GM23338 (cell line): ENCODE results near the gene TSC22D3. TPM values are rescaled to one million over a fixed set of nuclear protein-coding genes. Genes with fewer than 3 reads are reported as not detected.

ENCODE experiments used
- ATAC-seq: fragments of 200-7000 bp; cut with Tn5 transposase; 3 replicates; pipeline ENCODE4 v1.9.1; 2020
- DNase-seq: peaks from one replicate; pipeline ENCODE4 v3.0.0-alpha.2; 2015; ENCODE audit warnings: low spot score
- H2AFZ ChIP-seq: fragments of 200-600 bp; sonication (generic); 2 replicates; pipeline ENCODE4 v1.8.0; 2016; ENCODE audit warnings: antibody characterized with exemption, mild to moderate bottlenecking, moderate library complexity
- H3F3A ChIP-seq: fragments of 200-600 bp; sonication (generic); replicated peaks from 2 replicates; pipeline ENCODE4 v1.8.0; 2017; ENCODE audit warnings: antibody characterized with exemption, mixed run types, low read depth
- H3K27ac ChIP-seq: fragments of 200-600 bp; sonication (generic); 2 replicates; pipeline ENCODE4 v1.6.1; 2016; ENCODE audit warnings: low read depth
- H3K27me3 ChIP-seq: fragments of 200-600 bp; sonication (generic); 2 replicates; pipeline ENCODE4 v1.8.0; 2016; ENCODE audit warnings: mild to moderate bottlenecking, mixed run types, moderate library complexity; ENCODE audit not compliant: insufficient read depth
- H3K36me3 ChIP-seq: fragments of 200-600 bp; sonication (generic); 2 replicates; pipeline ENCODE4 v1.8.0; 2016; ENCODE audit warnings: mild to moderate bottlenecking; ENCODE audit not compliant: insufficient read depth
- H3K4me1 ChIP-seq: fragments of 200-600 bp; sonication (generic); 2 replicates; pipeline ENCODE4 v1.8.0; 2016; ENCODE audit warnings: mild to moderate bottlenecking, moderate library complexity; ENCODE audit not compliant: insufficient read depth
- H3K4me2 ChIP-seq: fragments of 200-600 bp; sonication (generic); 2 replicates; pipeline ENCODE4 v1.7.1; 2017; ENCODE audit warnings: mixed run types
- H3K4me3 ChIP-seq: fragments of 200-600 bp; sonication (generic); 2 replicates; pipeline ENCODE4 v1.6.1; 2016; ENCODE audit warnings: mixed run types
- H3K79me2 ChIP-seq: fragments of 200-600 bp; sonication (generic); replicated peaks from 2 replicates; pipeline ENCODE4 v1.8.0; 2017; ENCODE audit warnings: mild to moderate bottlenecking; ENCODE audit not compliant: insufficient read depth
- H3K9me2 ChIP-seq: fragments of 200-600 bp; sonication (generic); 2 replicates; pipeline ENCODE4 v1.8.0; 2017; ENCODE audit not compliant: insufficient read depth
- H4K20me1 ChIP-seq: fragments of 200-600 bp; sonication (generic); replicated peaks from 2 replicates; pipeline ENCODE4 v1.8.0; 2017; ENCODE audit warnings: mild to moderate bottlenecking; ENCODE audit not compliant: insufficient read depth
- H3K27ac Mint-ChIP-seq: 2 replicates; pipeline ENCODE4 v1.8.0; 2020; ENCODE audit warnings: inconsistent platforms, mild to moderate bottlenecking, moderate library complexity, mixed read lengths
- H3K27me3 Mint-ChIP-seq: 3 replicates; pipeline ENCODE4 v1.8.0; 2022; ENCODE audit warnings: low read depth, mild to moderate bottlenecking, moderate library complexity, mixed read lengths, inconsistent platforms; ENCODE audit not compliant: insufficient read depth, poor library complexity
- H3K36me3 Mint-ChIP-seq: 3 replicates; pipeline ENCODE4 v1.8.0; 2021; ENCODE audit warnings: low read depth, mild to moderate bottlenecking, inconsistent platforms, moderate library complexity, mixed read lengths
- H3K4me1 Mint-ChIP-seq: 3 replicates; pipeline ENCODE4 v1.8.0; 2020; ENCODE audit warnings: mild to moderate bottlenecking, inconsistent platforms, mixed read lengths
- H3K4me3 Mint-ChIP-seq: 3 replicates; pipeline ENCODE4 v1.8.0; 2021; ENCODE audit warnings: moderate library complexity, mild to moderate bottlenecking, inconsistent platforms, mixed read lengths
- H3K9me3 Mint-ChIP-seq: 3 replicates; pipeline ENCODE4 v1.8.0; 2020; ENCODE audit warnings: moderate library complexity, mild to moderate bottlenecking, inconsistent platforms, mixed read lengths
- CREB1 ChIP-seq: fragments of 250-450 bp; sonication (Bioruptor Pico); IDR thresholded peaks from 2 replicates; pipeline ENCODE4 v1.5.0; 2020; ENCODE audit warnings: low read depth, mild to moderate bottlenecking, moderate library complexity
- EZH2 ChIP-seq: fragments of 200-600 bp; sonication (generic); IDR thresholded peaks from one replicate; pipeline ENCODE4 v1.8.0; 2017; ENCODE audit warnings: antibody characterized with exemption, mild to moderate bottlenecking, low read depth; ENCODE audit not compliant: unreplicated experiment
- JUNB ChIP-seq: IDR thresholded peaks from one replicate; pipeline ENCODE4 v1.6.1; 2016; ENCODE audit warnings: antibody characterized with exemption; ENCODE audit not compliant: unreplicated experiment
- POLR2AphosphoS5 ChIP-seq: IDR thresholded peaks from 2 replicates; pipeline ENCODE4 v1.6.1; 2016; ENCODE audit warnings: antibody characterized with exemption, low read depth
- ZNF331 ChIP-seq: fragments of 250-450 bp; sonication (Bioruptor Pico); IDR thresholded peaks from 2 replicates; pipeline ENCODE4 v1.5.0; 2020; ENCODE audit warnings: low read depth, mild to moderate bottlenecking, moderate library complexity
- polyA plus RNA-seq: library from polyadenylated mRNA; unstranded; fragments of >200 nt; fragmentation: Nextera tagmentation; extraction: Ambion mirVana; gene quantifications from 2 replicates; pipeline ENCODE4 v1.2.1, GENCODE V29; 2016
- total RNA-seq: library from RNA; depleted of rRNA; stranded (reverse); fragments of >200 nt; shearing (Covaris generic); gene quantifications from 2 replicates; pipeline ENCODE4 v1.2.3, GENCODE V29; 2014
- TF ChIP-seq, protein P1 (sequence below), 2 experiments: fragments of 200-600 bp in 1 of 2; sonication (generic) in 1 of 2; conservative IDR thresholded peaks; 2 replicates each; pipeline versions ENCODE4 v1.5.1 to v1.6.1; 2016 to 2017; ENCODE audit warnings: antibody characterized with exemption in 2 of 2, low read depth in 2 of 2, mild to moderate bottlenecking in 2 of 2, moderate library complexity in 1 of 2
- TF ChIP-seq, protein P2 (sequence below): fragments of 250-450 bp; sonication (Bioruptor Pico); IDR thresholded peaks from 2 replicates; pipeline ENCODE4 v1.5.0; 2020; ENCODE audit warnings: mild to moderate bottlenecking, moderate library complexity
- TF ChIP-seq, protein P3 (sequence below): IDR thresholded peaks from 2 replicates; pipeline ENCODE4 v1.6.1; 2016; ENCODE audit warnings: antibody characterized with exemption
- TF ChIP-seq, protein P4 (sequence below): IDR thresholded peaks from one replicate; pipeline ENCODE4 v1.6.1; 2018; ENCODE audit warnings: antibody characterized with exemption; ENCODE audit not compliant: unreplicated experiment

TSC22D3 gene
- total and polyA plus RNA-seq, 2 experiments from 2014 or later, result 12.6 to 20.0 TPM

DNA sequence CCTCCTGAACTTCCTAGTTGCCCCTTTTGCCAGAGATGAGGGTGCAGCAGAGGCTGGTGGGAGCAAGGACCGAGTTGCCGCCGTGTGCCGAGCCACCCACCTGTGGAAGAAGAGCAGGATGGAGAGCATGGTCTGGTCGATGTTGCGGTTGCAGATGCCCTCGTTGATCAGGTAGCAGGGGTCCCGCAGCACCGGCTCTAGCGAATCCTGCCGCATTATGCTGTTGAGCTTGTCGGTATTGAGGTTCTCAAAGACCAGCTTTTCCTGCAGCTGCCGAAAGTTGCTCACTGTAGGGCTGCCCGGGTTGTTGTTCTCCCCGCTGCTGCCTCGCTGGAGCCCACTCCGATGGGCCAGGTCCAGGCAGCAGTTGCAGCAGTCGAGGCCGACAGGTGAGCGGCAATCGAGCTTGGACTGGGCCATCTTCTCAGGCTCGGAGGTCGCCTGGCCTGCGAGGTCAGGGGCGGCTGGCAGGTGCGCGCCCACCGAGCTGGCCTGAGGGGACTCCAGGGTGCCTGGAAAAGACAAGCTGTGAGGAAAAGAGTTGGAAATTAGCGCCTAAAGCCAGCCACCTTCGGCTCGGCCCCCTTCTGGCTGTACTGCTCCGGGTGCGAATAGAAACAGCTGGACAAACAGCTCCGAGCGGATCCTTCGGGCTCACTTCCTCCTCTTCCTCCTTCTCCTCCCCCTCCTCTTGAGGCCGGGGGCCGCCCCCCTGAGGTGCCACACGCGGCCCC, 420 bp downstream of the TSC22D3 start:
- Mint-ChIP-seq H3K36me3 (no peaks in the 10 kb centered on the region), H3K4me1 (peaks cover 32% of the 10 kb centered on the region), H3K27me3 (peaks cover 30% of the 10 kb centered on the region), H3K4me3 (peak overlapping the region; percentile 71; the same call in 2 of the 3 replicates), H3K9me3 (no peaks in the 10 kb centered on the region), H3K27ac (no peak overlapping the region)
- Histone ChIP-seq H4K20me1 (no peaks in the 10 kb centered on the region), H3K79me2 (no peaks in the 10 kb centered on the region), H3K36me3 (no peaks in the 10 kb centered on the region), H3K27me3 (peaks cover 37% of the 10 kb centered on the region), H3F3A (no peaks in the 10 kb centered on the region), H3K4me2 (peak overlapping the region; percentile 83), H3K4me1 (peaks cover 31% of the 10 kb centered on the region), H3K27ac (no peak overlapping the region), H3K4me3 (peak overlapping the region; percentile 60), H2AFZ (peak overlapping the region; percentile 80; the same call in 1 of the 2 replicates), H3K9me2 (no peaks in the 10 kb centered on the region)
- ATAC-seq (peak; percentile 13), DNase-seq (peak; percentile 16)
- TF ChIP-seq POLR2AphosphoS5 (no peak), CREB1 (CRISPR knock-in tag) (no peak), JUNB (no peak), ZNF331 (CRISPR knock-in tag) (no peak), EZH2 (peak; percentile 42)
- TF ChIP-seq, protein P1, sequence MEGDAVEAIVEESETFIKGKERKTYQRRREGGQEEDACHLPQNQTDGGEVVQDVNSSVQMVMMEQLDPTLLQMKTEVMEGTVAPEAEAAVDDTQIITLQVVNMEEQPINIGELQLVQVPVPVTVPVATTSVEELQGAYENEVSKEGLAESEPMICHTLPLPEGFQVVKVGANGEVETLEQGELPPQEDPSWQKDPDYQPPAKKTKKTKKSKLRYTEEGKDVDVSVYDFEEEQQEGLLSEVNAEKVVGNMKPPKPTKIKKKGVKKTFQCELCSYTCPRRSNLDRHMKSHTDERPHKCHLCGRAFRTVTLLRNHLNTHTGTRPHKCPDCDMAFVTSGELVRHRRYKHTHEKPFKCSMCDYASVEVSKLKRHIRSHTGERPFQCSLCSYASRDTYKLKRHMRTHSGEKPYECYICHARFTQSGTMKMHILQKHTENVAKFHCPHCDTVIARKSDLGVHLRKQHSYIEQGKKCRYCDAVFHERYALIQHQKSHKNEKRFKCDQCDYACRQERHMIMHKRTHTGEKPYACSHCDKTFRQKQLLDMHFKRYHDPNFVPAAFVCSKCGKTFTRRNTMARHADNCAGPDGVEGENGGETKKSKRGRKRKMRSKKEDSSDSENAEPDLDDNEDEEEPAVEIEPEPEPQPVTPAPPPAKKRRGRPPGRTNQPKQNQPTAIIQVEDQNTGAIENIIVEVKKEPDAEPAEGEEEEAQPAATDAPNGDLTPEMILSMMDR (conservative IDR thresholded peaks at IDR 0.05; ENCODE audit: low read depth in 2 of 2), result no peak
- TF ChIP-seq, protein P2, sequence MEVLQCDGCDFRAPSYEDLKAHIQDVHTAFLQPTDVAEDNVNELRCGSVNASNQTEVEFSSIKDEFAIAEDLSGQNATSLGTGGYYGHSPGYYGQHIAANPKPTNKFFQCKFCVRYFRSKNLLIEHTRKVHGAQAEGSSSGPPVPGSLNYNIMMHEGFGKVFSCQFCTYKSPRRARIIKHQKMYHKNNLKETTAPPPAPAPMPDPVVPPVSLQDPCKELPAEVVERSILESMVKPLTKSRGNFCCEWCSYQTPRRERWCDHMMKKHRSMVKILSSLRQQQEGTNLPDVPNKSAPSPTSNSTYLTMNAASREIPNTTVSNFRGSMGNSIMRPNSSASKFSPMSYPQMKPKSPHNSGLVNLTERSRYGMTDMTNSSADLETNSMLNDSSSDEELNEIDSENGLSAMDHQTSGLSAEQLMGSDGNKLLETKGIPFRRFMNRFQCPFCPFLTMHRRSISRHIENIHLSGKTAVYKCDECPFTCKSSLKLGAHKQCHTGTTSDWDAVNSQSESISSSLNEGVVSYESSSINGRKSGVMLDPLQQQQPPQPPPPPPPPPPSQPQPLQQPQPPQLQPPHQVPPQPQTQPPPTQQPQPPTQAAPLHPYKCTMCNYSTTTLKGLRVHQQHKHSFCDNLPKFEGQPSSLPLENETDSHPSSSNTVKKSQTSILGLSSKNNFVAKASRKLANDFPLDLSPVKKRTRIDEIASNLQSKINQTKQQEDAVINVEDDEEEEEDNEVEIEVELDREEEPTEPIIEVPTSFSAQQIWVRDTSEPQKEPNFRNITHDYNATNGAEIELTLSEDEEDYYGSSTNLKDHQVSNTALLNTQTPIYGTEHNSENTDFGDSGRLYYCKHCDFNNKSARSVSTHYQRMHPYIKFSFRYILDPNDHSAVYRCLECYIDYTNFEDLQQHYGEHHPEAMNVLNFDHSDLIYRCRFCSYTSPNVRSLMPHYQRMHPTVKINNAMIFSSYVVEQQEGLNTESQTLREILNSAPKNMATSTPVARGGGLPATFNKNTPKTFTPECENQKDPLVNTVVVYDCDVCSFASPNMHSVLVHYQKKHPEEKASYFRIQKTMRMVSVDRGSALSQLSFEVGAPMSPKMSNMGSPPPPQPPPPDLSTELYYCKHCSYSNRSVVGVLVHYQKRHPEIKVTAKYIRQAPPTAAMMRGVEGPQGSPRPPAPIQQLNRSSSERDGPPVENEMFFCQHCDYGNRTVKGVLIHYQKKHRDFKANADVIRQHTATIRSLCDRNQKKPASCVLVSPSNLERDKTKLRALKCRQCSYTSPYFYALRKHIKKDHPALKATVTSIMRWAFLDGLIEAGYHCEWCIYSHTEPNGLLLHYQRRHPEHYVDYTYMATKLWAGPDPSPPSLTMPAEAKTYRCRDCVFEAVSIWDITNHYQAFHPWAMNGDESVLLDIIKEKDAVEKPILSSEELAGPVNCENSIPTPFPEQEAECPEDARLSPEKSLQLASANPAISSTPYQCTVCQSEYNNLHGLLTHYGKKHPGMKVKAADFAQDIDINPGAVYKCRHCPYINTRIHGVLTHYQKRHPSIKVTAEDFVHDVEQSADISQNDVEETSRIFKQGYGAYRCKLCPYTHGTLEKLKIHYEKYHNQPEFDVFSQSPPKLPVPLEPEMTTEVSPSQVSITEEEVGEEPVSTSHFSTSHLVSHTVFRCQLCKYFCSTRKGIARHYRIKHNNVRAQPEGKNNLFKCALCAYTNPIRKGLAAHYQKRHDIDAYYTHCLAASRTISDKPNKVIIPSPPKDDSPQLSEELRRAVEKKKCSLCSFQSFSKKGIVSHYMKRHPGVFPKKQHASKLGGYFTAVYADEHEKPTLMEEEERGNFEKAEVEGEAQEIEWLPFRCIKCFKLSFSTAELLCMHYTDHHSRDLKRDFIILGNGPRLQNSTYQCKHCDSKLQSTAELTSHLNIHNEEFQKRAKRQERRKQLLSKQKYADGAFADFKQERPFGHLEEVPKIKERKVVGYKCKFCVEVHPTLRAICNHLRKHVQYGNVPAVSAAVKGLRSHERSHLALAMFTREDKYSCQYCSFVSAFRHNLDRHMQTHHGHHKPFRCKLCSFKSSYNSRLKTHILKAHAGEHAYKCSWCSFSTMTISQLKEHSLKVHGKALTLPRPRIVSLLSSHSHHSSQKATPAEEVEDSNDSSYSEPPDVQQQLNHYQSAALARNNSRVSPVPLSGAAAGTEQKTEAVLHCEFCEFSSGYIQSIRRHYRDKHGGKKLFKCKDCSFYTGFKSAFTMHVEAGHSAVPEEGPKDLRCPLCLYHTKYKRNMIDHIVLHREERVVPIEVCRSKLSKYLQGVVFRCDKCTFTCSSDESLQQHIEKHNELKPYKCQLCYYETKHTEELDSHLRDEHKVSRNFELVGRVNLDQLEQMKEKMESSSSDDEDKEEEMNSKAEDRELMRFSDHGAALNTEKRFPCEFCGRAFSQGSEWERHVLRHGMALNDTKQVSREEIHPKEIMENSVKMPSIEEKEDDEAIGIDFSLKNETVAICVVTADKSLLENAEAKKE (CRISPR knock-in tag), result no peak
- TF ChIP-seq, protein P3, sequence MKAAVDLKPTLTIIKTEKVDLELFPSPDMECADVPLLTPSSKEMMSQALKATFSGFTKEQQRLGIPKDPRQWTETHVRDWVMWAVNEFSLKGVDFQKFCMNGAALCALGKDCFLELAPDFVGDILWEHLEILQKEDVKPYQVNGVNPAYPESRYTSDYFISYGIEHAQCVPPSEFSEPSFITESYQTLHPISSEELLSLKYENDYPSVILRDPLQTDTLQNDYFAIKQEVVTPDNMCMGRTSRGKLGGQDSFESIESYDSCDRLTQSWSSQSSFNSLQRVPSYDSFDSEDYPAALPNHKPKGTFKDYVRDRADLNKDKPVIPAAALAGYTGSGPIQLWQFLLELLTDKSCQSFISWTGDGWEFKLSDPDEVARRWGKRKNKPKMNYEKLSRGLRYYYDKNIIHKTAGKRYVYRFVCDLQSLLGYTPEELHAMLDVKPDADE, result no peak
- TF ChIP-seq, protein P4, sequence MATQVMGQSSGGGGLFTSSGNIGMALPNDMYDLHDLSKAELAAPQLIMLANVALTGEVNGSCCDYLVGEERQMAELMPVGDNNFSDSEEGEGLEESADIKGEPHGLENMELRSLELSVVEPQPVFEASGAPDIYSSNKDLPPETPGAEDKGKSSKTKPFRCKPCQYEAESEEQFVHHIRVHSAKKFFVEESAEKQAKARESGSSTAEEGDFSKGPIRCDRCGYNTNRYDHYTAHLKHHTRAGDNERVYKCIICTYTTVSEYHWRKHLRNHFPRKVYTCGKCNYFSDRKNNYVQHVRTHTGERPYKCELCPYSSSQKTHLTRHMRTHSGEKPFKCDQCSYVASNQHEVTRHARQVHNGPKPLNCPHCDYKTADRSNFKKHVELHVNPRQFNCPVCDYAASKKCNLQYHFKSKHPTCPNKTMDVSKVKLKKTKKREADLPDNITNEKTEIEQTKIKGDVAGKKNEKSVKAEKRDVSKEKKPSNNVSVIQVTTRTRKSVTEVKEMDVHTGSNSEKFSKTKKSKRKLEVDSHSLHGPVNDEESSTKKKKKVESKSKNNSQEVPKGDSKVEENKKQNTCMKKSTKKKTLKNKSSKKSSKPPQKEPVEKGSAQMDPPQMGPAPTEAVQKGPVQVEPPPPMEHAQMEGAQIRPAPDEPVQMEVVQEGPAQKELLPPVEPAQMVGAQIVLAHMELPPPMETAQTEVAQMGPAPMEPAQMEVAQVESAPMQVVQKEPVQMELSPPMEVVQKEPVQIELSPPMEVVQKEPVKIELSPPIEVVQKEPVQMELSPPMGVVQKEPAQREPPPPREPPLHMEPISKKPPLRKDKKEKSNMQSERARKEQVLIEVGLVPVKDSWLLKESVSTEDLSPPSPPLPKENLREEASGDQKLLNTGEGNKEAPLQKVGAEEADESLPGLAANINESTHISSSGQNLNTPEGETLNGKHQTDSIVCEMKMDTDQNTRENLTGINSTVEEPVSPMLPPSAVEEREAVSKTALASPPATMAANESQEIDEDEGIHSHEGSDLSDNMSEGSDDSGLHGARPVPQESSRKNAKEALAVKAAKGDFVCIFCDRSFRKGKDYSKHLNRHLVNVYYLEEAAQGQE, result no peak
